K562 (cell line): ENCODE data around the gene KDM5A. TPM values are rescaled to one million over a fixed set of nuclear protein-coding genes. Genes with fewer than 3 reads are reported as not detected.

Experiments
- BRD4 ChIP-seq: fragments of 200-600 bp; sonication (generic); IDR thresholded peaks from 2 replicates; pipeline ENCODE4 v1.6.1; 2017; ENCODE audit warnings: inconsistent platforms
- CEBPZ ChIP-seq: fragments of 150-350 bp; IDR thresholded peaks from 2 replicates; pipeline ENCODE4 v1.6.1; 2014; ENCODE audit warnings: low read depth, mild to moderate bottlenecking, low read length, borderline replicate concordance
- GATAD2A ChIP-seq: fragments of 450-650 bp; IDR thresholded peaks from 2 replicates; pipeline ENCODE4 v1.6.1; 2017
- HNRNPL ChIP-seq: fragments of 200-400 bp; formaldehyde crosslinking; IDR thresholded peaks from 2 replicates; pipeline ENCODE4 v1.6.1; 2017; ENCODE audit warnings: low read depth, mild to moderate bottlenecking, low read length
- MEF2A ChIP-seq: IDR thresholded peaks from 2 replicates; pipeline ENCODE4 v1.6.1; 2011; ENCODE audit warnings: low read depth, mild to moderate bottlenecking, low read length, moderate library complexity; ENCODE audit not compliant: control insufficient read depth
- MXI1 ChIP-seq: IDR thresholded peaks from 2 replicates; pipeline ENCODE4 v1.6.1; 2011; ENCODE audit warnings: low read depth, mild to moderate bottlenecking, improper control_type of control experiment, low read length
- NKRF ChIP-seq: fragments of 450-650 bp; IDR thresholded peaks from 2 replicates; pipeline ENCODE4 v1.6.1; 2016; ENCODE audit warnings: borderline replicate concordance
- RREB1 ChIP-seq: fragments of 250-450 bp; sonication (Bioruptor Pico); IDR thresholded peaks from 2 replicates; pipeline ENCODE4 v1.4.0; 2020
- ZMIZ1 ChIP-seq, 2 experiments: fragments of 150-350 bp in 1 of 2; IDR thresholded peaks; 2 replicates each; pipeline ENCODE4 v1.6.1; 2012 to 2016; ENCODE audit warnings: low read depth in 2 of 2, low read length in 2 of 2, mild to moderate bottlenecking in 1 of 2, moderate library complexity in 1 of 2
- ZNF217 ChIP-seq: sonication (generic); formaldehyde crosslinking; IDR thresholded peaks from 2 replicates; pipeline ENCODE4 v1.8.0; 2022; ENCODE audit warnings: mild to moderate bottlenecking, missing genetic modification reagents
- ZNF324 ChIP-seq: fragments of 250-450 bp; sonication (Bioruptor Pico); IDR thresholded peaks from 2 replicates; pipeline ENCODE4 v1.4.0; 2020; ENCODE audit warnings: mild to moderate bottlenecking
- ZNF551 ChIP-seq: fragments of 250-450 bp; sonication (Bioruptor Pico); IDR thresholded peaks from 2 replicates; pipeline ENCODE4 v1.5.0; 2021; ENCODE audit warnings: mild to moderate bottlenecking, moderate library complexity
- polyA plus RNA-seq, 8 experiments: library from polyadenylated mRNA; depleted of rRNA in 4 of 8; stranded (reverse) in 5 of 8; unstranded in 3 of 8; fragments of >200 nt; fragmentation: Nextera tagmentation in 2 of 8; fragmentation: Illumina TruSeq in 1 of 8; extraction: Ambion mirVana in 2 of 8; extraction: Trizol in 1 of 8; gene quantifications; 2 replicates each; pipeline versions ENCODE4 v1.2.1 to v1.2.3, GENCODE V29; 2011 to 2014; ENCODE audit warnings: inconsistent platforms in 1 of 8, missing spikeins in 1 of 8
- total RNA-seq, 7 experiments: library from RNA; depleted of rRNA in 6 of 7; stranded (reverse); fragments of >200 nt in 6 of 7; fragmentation: Illumina TruSeq in 2 of 7; extraction: Trizol in 2 of 7; gene quantifications; 2 replicates each; pipeline versions ENCODE4 v1.2.1 to v1.2.3, GENCODE V29; 2011 to 2021; ENCODE audit warnings: low replicate concordance in 1 of 7

KDM5A gene
- total and polyA plus RNA-seq, 9 of the 15 experiments (the other 6 are each of a cell fraction or from before 2014, with no cell fraction given) = 5.5 to 35.1 (median 13.1) TPM

- TF ChIP-seq ZMIZ1 (IDR thresholded peaks at IDR 0.05; ENCODE audit: low read depth in 2 of 2, low read length in 2 of 2) (no peak), NKRF (peak; percentile 86), GATAD2A (no peak), ZNF551 (CRISPR knock-in tag) (no peak), ZNF324 (CRISPR knock-in tag) (no peak), ZNF217 (CRISPR knock-in tag) (no peak), BRD4 (no peak), MEF2A (no peak), RREB1 (no peak), HNRNPL (no peak), CEBPZ (no peak), MXI1 (no peak)
Observed at GRCh38 chr12:401235-402028, 12.3 kb upstream of the KDM5A start, which contains the start of gene CCDC77 (continued).
